Measurements from ENCODE around the gene ADCY3.

ADCY3 gene

DNA sequence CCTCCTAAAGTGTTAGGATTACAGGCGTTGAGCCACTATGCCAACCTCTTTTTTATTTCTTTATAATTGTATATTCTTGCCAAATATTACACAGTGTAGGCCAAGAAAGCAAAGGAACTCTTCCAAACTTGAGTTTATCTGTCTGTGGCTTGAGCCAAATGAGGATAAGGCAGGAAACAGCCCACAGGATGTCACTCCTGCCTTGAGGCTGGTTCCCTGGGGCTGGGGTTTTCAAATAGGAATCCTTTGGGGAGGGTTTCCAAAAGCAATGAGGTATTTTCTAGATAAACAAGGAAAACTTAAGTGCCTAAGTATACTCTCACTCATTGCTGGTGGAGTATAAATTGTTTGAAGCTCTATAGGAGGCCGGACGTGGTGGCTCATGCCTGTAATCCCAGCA lies 56.4 kb downstream of the ADCY3 start:
- DNase-seq: no peak
- no peaks in the 10 kb centered on the region for H3K27me3 ChIP-seq (replicated peaks in 2 of 5; ENCODE audit: control insufficient read depth in 4 of 5, insufficient read depth in 5 of 5, low read length in 4 of 5)
- peaks cover 10 to 20% (median 13%) of the 10 kb centered on the region in 4 experiments for H3K36me3 ChIP-seq (ENCODE audit: control insufficient read depth in 4 of 4, insufficient read depth in 4 of 4, low read length in 3 of 4)
- peaks cover 0 to 12% (median 2%) of the 10 kb centered on the region in 4 experiments for H3K4me1 ChIP-seq (ENCODE audit: control extremely low read depth in 1 of 4, control insufficient read depth in 4 of 4, insufficient read depth in 4 of 4, low read length in 3 of 4)
- CTCF ChIA-PET: no interaction called here
- POLR2A ChIA-PET: no interaction called here
- WGBS (ENCODE audit: insufficient coverage): 100% methylated on average over 2 of the region's 3 CpGs
- no peak overlapping the region for H3K27ac ChIP-seq (ENCODE audit: insufficient read depth in 1 of 2, low read depth in 1 of 2, low read length in 2 of 2, poor library complexity in 1 of 2, severe bottlenecking in 2 of 2)
- no peak overlapping the region for H3K4me3 ChIP-seq (ENCODE audit: control insufficient read depth in 1 of 7, extremely low read depth in 1 of 7, insufficient read depth in 4 of 7, low read depth in 2 of 7, low read length in 6 of 7)
- peaks cover 0 to 5% (median 0%) of the 10 kb centered on the region in 5 experiments for H3K9me3 ChIP-seq (ENCODE audit: control extremely low read depth in 1 of 5, control insufficient read depth in 4 of 5, insufficient read depth in 2 of 5, low read depth in 1 of 5, low read length in 4 of 5)

DNA sequence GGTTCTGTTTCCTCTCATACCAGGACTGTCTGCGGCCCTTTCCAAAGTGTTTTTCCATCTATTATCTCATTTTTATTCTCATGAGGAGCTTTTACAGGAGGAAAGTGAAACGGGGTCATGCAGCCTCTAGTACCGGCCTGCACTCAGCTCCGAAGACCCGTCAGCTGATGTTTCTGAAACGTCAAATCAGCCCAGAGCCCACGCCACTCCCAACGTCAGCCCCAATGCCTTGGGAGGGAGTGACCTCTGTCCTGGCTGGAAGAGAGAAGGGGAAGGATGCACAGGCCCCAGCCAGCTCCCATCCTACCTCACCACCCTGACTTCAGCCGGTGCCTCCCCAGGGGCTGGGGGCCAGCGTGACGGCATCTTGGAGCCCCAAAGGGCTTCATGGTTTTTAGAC lies 58.5 kb downstream of the ADCY3 start:
- Histone ChIP-seq H3K27ac (ENCODE audit: insufficient read depth in 1 of 2, low read depth in 1 of 2, low read length in 2 of 2, poor library complexity in 1 of 2, severe bottlenecking in 2 of 2) (no peak overlapping the region), H3K9me3 (ENCODE audit: control extremely low read depth in 1 of 5, control insufficient read depth in 4 of 5, insufficient read depth in 2 of 5, low read depth in 1 of 5, low read length in 4 of 5) (no peaks in the 10 kb centered on the region), H3K27me3 (replicated peaks in 2 of 5; ENCODE audit: control insufficient read depth in 4 of 5, insufficient read depth in 5 of 5, low read length in 4 of 5) (no peaks in the 10 kb centered on the region), H3K4me3 (ENCODE audit: control insufficient read depth in 1 of 7, extremely low read depth in 1 of 7, insufficient read depth in 4 of 7, low read depth in 2 of 7, low read length in 6 of 7) (no peak overlapping the region), H3K4me1 (ENCODE audit: control extremely low read depth in 1 of 4, control insufficient read depth in 4 of 4, insufficient read depth in 4 of 4, low read length in 3 of 4) (peaks cover 0 to 12% (median 2%) of the 10 kb centered on the region in 4 experiments), H3K36me3 (ENCODE audit: control insufficient read depth in 4 of 4, insufficient read depth in 4 of 4, low read length in 3 of 4) (peaks cover 5 to 31% (median 9%) of the 10 kb centered on the region in 4 experiments)
- ChIA-PET CTCF (interaction anchor here (0.6 kb wide), 1 partner anchor 70 kb away, joined by 3 read pairs; no protein-coding TSS in a partner anchor), POLR2A (no interaction called here)
- WGBS (ENCODE audit: insufficient coverage): 99% methylated on average over 8 of the region's 11 CpGs
- DNase-seq: no peak

DNA sequence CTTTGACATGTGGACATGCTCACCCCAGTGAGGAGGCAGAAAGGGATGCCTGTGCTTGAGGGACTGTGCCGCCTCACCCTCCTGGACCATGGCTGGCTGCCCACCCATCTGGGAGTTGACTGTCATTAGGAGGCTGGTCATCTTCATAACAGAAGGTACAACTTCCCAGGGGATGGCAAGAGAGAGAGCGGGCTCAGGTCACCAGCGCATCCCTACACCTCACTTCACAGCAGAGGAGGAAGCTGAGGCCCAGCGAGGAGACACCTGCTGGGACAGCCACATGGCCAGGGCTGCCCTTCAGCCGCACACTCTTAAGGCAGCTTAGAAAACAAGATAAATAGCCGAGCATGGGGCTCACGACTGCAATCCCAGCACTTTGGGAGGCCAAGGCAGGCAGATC lies 59.4 kb downstream of the ADCY3 start:
- WGBS (ENCODE audit: insufficient coverage): 96% methylated on average over 6 of the region's 7 CpGs
- Histone ChIP-seq H3K36me3 (ENCODE audit: control insufficient read depth in 4 of 4, insufficient read depth in 4 of 4, low read length in 3 of 4) (peaks cover 0 to 35% (median 12%) of the 10 kb centered on the region in 4 experiments), H3K4me3 (ENCODE audit: control insufficient read depth in 1 of 7, extremely low read depth in 1 of 7, insufficient read depth in 4 of 7, low read depth in 2 of 7, low read length in 6 of 7) (no peak overlapping the region), H3K27me3 (replicated peaks in 2 of 5; ENCODE audit: control insufficient read depth in 4 of 5, insufficient read depth in 5 of 5, low read length in 4 of 5) (no peaks in the 10 kb centered on the region), H3K9me3 (ENCODE audit: control extremely low read depth in 1 of 5, control insufficient read depth in 4 of 5, insufficient read depth in 2 of 5, low read depth in 1 of 5, low read length in 4 of 5) (no peaks in the 10 kb centered on the region), H3K4me1 (ENCODE audit: control extremely low read depth in 1 of 4, control insufficient read depth in 4 of 4, insufficient read depth in 4 of 4, low read length in 3 of 4) (peaks cover 0 to 12% (median 2%) of the 10 kb centered on the region in 4 experiments), H3K27ac (ENCODE audit: insufficient read depth in 1 of 2, low read depth in 1 of 2, low read length in 2 of 2, poor library complexity in 1 of 2, severe bottlenecking in 2 of 2) (no peak overlapping the region)
- CTCF ChIA-PET: no interaction called here
- no peak for DNase-seq
- POLR2A ChIA-PET: interaction anchor here (0.7 kb wide), 1 partner anchor 596 kb away, joined by 4 read pairs; no protein-coding TSS in a partner anchor

- Histone ChIP-seq H3K4me1 (ENCODE audit: control extremely low read depth in 1 of 4, control insufficient read depth in 4 of 4, insufficient read depth in 4 of 4, low read length in 3 of 4) (peaks cover 0 to 12% (median 2%) of the 10 kb centered on the region in 4 experiments), H3K27me3 (replicated peaks in 2 of 5; ENCODE audit: control insufficient read depth in 4 of 5, insufficient read depth in 5 of 5, low read length in 4 of 5) (no peaks in the 10 kb centered on the region), H3K36me3 (ENCODE audit: control insufficient read depth in 4 of 4, insufficient read depth in 4 of 4, low read length in 3 of 4) (peaks cover 0 to 40% (median 12%) of the 10 kb centered on the region in 4 experiments), H3K9me3 (ENCODE audit: control extremely low read depth in 1 of 5, control insufficient read depth in 4 of 5, insufficient read depth in 2 of 5, low read depth in 1 of 5, low read length in 4 of 5) (no peaks in the 10 kb centered on the region), H3K27ac (ENCODE audit: insufficient read depth in 1 of 2, low read depth in 1 of 2, low read length in 2 of 2, poor library complexity in 1 of 2, severe bottlenecking in 2 of 2) (no peak overlapping the region), H3K4me3 (ENCODE audit: control insufficient read depth in 1 of 7, extremely low read depth in 1 of 7, insufficient read depth in 4 of 7, low read depth in 2 of 7, low read length in 6 of 7) (no peak overlapping the region)
- CTCF ChIA-PET: no interaction called here
- WGBS (ENCODE audit: insufficient coverage): 99% methylated on average over 8 of the region's 15 CpGs
- DNase-seq: no peak
- POLR2A ChIA-PET: interaction anchor here (0.7 kb wide), 1 partner anchor 597 kb away, joined by 4 read pairs; no protein-coding TSS in a partner anchor
These were observed 60.0 kb downstream of the ADCY3 start for GRCh38 chr2:24859968-24860600.

DNA sequence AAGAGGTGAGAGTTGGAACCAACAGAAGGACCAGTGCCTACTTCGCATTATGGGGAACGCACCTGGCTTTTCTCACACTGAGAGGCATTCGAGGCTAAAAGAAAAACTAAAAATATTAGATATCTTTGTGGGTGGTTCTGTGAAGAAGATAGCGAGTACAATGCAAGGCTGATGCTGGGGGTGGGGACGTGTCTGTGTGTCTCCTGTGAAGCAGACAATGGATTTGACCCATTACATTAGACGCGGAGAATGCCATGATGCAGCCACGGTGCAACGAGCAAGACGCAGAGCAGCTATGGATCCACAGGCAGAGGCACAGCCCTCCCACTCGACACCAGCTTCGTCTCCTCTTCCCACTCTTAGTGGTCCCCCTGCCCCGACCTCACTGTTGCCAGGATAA lies 61.0 kb downstream of the ADCY3 start:
- Histone ChIP-seq H3K27me3 (replicated peaks in 2 of 5; ENCODE audit: control insufficient read depth in 4 of 5, insufficient read depth in 5 of 5, low read length in 4 of 5) (no peaks in the 10 kb centered on the region), H3K4me3 (ENCODE audit: control insufficient read depth in 1 of 7, extremely low read depth in 1 of 7, insufficient read depth in 4 of 7, low read depth in 2 of 7, low read length in 6 of 7) (no peak overlapping the region), H3K27ac (ENCODE audit: insufficient read depth in 1 of 2, low read depth in 1 of 2, low read length in 2 of 2, poor library complexity in 1 of 2, severe bottlenecking in 2 of 2) (no peak overlapping the region), H3K4me1 (ENCODE audit: control extremely low read depth in 1 of 4, control insufficient read depth in 4 of 4, insufficient read depth in 4 of 4, low read length in 3 of 4) (peaks cover 0 to 12% (median 2%) of the 10 kb centered on the region in 4 experiments), H3K36me3 (ENCODE audit: control insufficient read depth in 4 of 4, insufficient read depth in 4 of 4, low read length in 3 of 4) (peaks cover 0 to 37% (median 13%) of the 10 kb centered on the region in 4 experiments), H3K9me3 (ENCODE audit: control extremely low read depth in 1 of 5, control insufficient read depth in 4 of 5, insufficient read depth in 2 of 5, low read depth in 1 of 5, low read length in 4 of 5) (no peaks in the 10 kb centered on the region)
- WGBS (ENCODE audit: insufficient coverage): 98% methylated on average over 13 of the region's 13 CpGs
- POLR2A ChIA-PET: no interaction called here
- CTCF ChIA-PET: interaction anchor here (1.4 kb wide), 1 partner anchor 17 kb away, joined by 3 read pairs; no protein-coding TSS in a partner anchor
- DNase-seq: no peak

DNA sequence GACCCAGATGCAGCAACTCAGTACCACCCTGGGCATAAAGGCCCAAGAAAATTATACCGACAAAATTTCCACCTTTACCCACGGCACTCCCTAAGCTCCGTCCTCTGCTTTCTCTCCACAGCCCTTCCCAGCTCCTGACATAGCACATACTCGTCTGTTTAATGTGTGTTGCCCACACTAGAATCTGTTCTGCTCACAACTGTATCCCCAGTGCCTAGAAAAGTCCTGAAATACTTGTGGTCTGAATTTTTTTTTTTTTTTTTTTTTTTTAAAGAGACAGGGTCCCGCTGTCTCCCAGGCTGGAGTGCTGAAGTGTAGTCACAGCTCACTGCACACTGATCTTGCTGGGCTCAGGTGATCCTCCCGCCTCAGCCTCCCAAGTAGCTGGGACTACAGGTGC lies 62.3 kb downstream of the ADCY3 start:
- CTCF ChIA-PET: interaction anchor here (0.7 kb wide), 1 partner anchor 27 kb away, joined by 3 read pairs; no protein-coding TSS in a partner anchor
- Histone ChIP-seq H3K36me3 (ENCODE audit: control insufficient read depth in 4 of 4, insufficient read depth in 4 of 4, low read length in 3 of 4) (peaks cover 0 to 37% (median 13%) of the 10 kb centered on the region in 4 experiments), H3K27ac (ENCODE audit: insufficient read depth in 1 of 2, low read depth in 1 of 2, low read length in 2 of 2, poor library complexity in 1 of 2, severe bottlenecking in 2 of 2) (no peak overlapping the region), H3K4me1 (ENCODE audit: control extremely low read depth in 1 of 4, control insufficient read depth in 4 of 4, insufficient read depth in 4 of 4, low read length in 3 of 4) (peaks cover 0 to 12% (median 2%) of the 10 kb centered on the region in 4 experiments), H3K4me3 (ENCODE audit: control insufficient read depth in 1 of 7, extremely low read depth in 1 of 7, insufficient read depth in 4 of 7, low read depth in 2 of 7, low read length in 6 of 7) (no peak overlapping the region), H3K9me3 (ENCODE audit: control extremely low read depth in 1 of 5, control insufficient read depth in 4 of 5, insufficient read depth in 2 of 5, low read depth in 1 of 5, low read length in 4 of 5) (no peaks in the 10 kb centered on the region), H3K27me3 (replicated peaks in 2 of 5; ENCODE audit: control insufficient read depth in 4 of 5, insufficient read depth in 5 of 5, low read length in 4 of 5) (no peaks in the 10 kb centered on the region)
- POLR2A ChIA-PET: no interaction called here
- no peak for DNase-seq
- 100% methylated on average over 5 of the region's 6 CpGs for WGBS (ENCODE audit: insufficient coverage)

GRCh38 chr2:24856791-24857211 lies 63.2 kb downstream of the ADCY3 start:
- ChIA-PET CTCF (no interaction called here), POLR2A (no interaction called here)
- no peaks in the 10 kb centered on the region for H3K27me3 ChIP-seq (replicated peaks in 2 of 5; ENCODE audit: control insufficient read depth in 4 of 5, insufficient read depth in 5 of 5, low read length in 4 of 5)
- DNase-seq: no peak
- H3K9me3 ChIP-seq (ENCODE audit: control extremely low read depth in 1 of 5, control insufficient read depth in 4 of 5, insufficient read depth in 2 of 5, low read depth in 1 of 5, low read length in 4 of 5): peaks cover 0 to 5% (median 0%) of the 10 kb centered on the region in 5 experiments
- peaks cover 0 to 47% (median 15%) of the 10 kb centered on the region in 4 experiments for H3K36me3 ChIP-seq (ENCODE audit: control insufficient read depth in 4 of 4, insufficient read depth in 4 of 4, low read length in 3 of 4)
- H3K27ac ChIP-seq (ENCODE audit: insufficient read depth in 1 of 2, low read depth in 1 of 2, low read length in 2 of 2, poor library complexity in 1 of 2, severe bottlenecking in 2 of 2): no peak overlapping the region
- 94% methylated on average over 4 of the region's 5 CpGs for WGBS (ENCODE audit: insufficient coverage)
- H3K4me1 ChIP-seq (ENCODE audit: control extremely low read depth in 1 of 4, control insufficient read depth in 4 of 4, insufficient read depth in 4 of 4, low read length in 3 of 4): peaks cover 0 to 12% (median 2%) of the 10 kb centered on the region in 4 experiments
- H3K4me3 ChIP-seq (ENCODE audit: control insufficient read depth in 1 of 7, extremely low read depth in 1 of 7, insufficient read depth in 4 of 7, low read depth in 2 of 7, low read length in 6 of 7): no peak overlapping the region
